OCI-LY3 (cell line): ENCODE measurements around the gene CCDC50.

ENCODE experiments used
- H2AFZ ChIP-seq: fragments of 200-600, 300-600 bp; shearing (Covaris generic); 2 replicates; pipeline ENCODE4 v1.6.0; 2014; ENCODE audit warnings: antibody characterized with exemption, low read depth, low read length
- H3K27ac ChIP-seq: fragments of 200-600, 300-600 bp; sonication (generic); 2 replicates; pipeline ENCODE4 v1.5.1; 2014; ENCODE audit warnings: mild to moderate bottlenecking, low read length, moderate library complexity, mixed read lengths
- H3K27me3 ChIP-seq: fragments of 200-600, 300-600 bp; sonication (generic); 2 replicates; pipeline ENCODE4 v1.6.1; 2014; ENCODE audit warnings: low read depth, low read length, mixed read lengths
- H3K36me3 ChIP-seq: fragments of 200-600, 300-600 bp; sonication (generic); replicated peaks from 2 replicates; pipeline ENCODE3; 2014; ENCODE audit warnings: low read depth, low read length, mixed read lengths
- H3K4me1 ChIP-seq: fragments of 300-600, 200-600 bp; sonication (generic); 2 replicates; pipeline ENCODE4 v1.6.1; 2014; ENCODE audit warnings: low read length, mixed read lengths
- H3K4me2 ChIP-seq: fragments of 200-600, 300-600 bp; sonication (generic); 2 replicates; pipeline ENCODE4 v1.6.1; 2014; ENCODE audit warnings: low read length, mixed read lengths
- H3K4me3 ChIP-seq: fragments of 300-600, 200-600 bp; sonication (generic); 2 replicates; pipeline ENCODE4 v1.5.1; 2014; ENCODE audit warnings: antibody characterized with exemption, mild to moderate bottlenecking, low read length, moderate library complexity
- H3K79me2 ChIP-seq: fragments of 300-600, 200-600 bp; shearing (Covaris generic); 2 replicates; pipeline ENCODE4 v1.6.1; 2014; ENCODE audit warnings: mild to moderate bottlenecking, low read length, mixed read lengths
- H3K9ac ChIP-seq: fragments of 300-600, 200-600 bp; shearing (Covaris generic); 2 replicates; pipeline ENCODE4 v1.6.0; 2014; ENCODE audit warnings: mild to moderate bottlenecking, low read length, moderate library complexity
- H3K9me3 ChIP-seq: fragments of 200-600, 300-600 bp; shearing (Covaris generic); 2 replicates; pipeline ENCODE4 v1.6.1; 2014; ENCODE audit warnings: low read length, mixed read lengths; ENCODE audit not compliant: insufficient read depth
- H4K20me1 ChIP-seq: fragments of 200-600, 300-600 bp; sonication (generic); 2 replicates; pipeline ENCODE4 v1.6.1; 2016; ENCODE audit warnings: low read length, mixed read lengths; ENCODE audit not compliant: insufficient read depth
- EZH2phosphoT487 ChIP-seq: fragments of 200-600 bp; shearing (Covaris generic); IDR thresholded peaks from 2 replicates; pipeline ENCODE4 v1.6.1; 2018; ENCODE audit warnings: antibody characterized with exemption, mixed run types, low read depth
- TF ChIP-seq, protein P1 (sequence below): fragments of 200-600, 300-600 bp; sonication (generic); IDR thresholded peaks from 2 replicates; pipeline ENCODE4 v1.5.1; 2014; ENCODE audit warnings: antibody characterized with exemption, low read length, low read depth

The CCDC50 gene

DNA sequence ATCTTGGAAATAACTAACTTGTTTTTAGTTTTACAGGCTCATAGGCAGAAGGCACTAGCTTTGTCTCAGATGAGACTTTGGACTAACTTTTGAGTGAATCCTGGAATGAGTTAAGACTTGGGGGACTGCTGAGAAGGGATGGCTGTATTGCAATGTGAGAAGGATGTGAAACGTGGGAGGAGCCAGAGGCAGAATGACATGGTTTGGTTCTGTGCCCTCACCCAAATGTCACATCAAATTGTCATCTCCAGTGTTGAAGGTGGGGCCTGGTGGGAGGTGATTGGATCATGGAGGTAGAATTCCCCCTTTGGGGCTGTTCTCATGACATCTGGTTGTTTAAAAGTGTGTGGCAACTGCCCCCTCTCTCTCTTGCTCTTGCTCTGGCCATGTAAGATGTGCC lies 28.8 kb upstream of the CCDC50 start:
- Histone ChIP-seq H2AFZ (no peak overlapping the region), H3K4me1 (peaks cover 73% of the 10 kb centered on the region), H3K36me3 (no peaks in the 10 kb centered on the region), H4K20me1 (no peaks in the 10 kb centered on the region), H3K79me2 (no peaks in the 10 kb centered on the region), H3K9ac (peak overlapping the region; percentile 74), H3K27ac (peak overlapping the region; percentile 98), H3K27me3 (no peaks in the 10 kb centered on the region), H3K4me2 (peak overlapping the region; percentile 79), H3K9me3 (no peaks in the 10 kb centered on the region), H3K4me3 (peak overlapping the region; percentile 56)
- TF ChIP-seq EZH2phosphoT487: no peak
- TF ChIP-seq, protein P1, sequence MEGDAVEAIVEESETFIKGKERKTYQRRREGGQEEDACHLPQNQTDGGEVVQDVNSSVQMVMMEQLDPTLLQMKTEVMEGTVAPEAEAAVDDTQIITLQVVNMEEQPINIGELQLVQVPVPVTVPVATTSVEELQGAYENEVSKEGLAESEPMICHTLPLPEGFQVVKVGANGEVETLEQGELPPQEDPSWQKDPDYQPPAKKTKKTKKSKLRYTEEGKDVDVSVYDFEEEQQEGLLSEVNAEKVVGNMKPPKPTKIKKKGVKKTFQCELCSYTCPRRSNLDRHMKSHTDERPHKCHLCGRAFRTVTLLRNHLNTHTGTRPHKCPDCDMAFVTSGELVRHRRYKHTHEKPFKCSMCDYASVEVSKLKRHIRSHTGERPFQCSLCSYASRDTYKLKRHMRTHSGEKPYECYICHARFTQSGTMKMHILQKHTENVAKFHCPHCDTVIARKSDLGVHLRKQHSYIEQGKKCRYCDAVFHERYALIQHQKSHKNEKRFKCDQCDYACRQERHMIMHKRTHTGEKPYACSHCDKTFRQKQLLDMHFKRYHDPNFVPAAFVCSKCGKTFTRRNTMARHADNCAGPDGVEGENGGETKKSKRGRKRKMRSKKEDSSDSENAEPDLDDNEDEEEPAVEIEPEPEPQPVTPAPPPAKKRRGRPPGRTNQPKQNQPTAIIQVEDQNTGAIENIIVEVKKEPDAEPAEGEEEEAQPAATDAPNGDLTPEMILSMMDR: no peak

DNA sequence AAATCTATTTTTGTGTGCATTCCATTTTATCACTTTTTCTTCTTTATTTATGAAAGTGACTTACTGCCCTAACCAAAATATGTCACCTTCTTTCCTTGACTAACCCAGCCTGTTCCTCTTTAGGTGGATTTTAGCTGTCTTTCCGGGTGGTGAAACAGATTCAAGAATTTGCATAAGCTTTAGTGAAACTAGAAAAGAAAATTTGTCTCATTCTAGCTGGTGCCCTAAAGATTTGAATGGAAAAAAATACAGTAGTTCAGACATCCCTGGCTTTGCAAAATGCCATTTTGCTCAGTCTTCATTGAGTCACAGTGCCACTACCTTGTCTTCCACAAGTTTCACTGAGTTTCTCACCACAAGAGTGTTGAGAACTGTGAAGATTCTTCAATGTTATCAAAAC lies 28.2 kb upstream of the CCDC50 start:
- Histone ChIP-seq H3K9me3 (no peaks in the 10 kb centered on the region), H3K36me3 (no peaks in the 10 kb centered on the region), H2AFZ (no peak overlapping the region), H3K9ac (peak overlapping the region; percentile 74), H3K4me2 (peak overlapping the region; percentile 79), H3K4me1 (peaks cover 69% of the 10 kb centered on the region), H3K79me2 (no peaks in the 10 kb centered on the region), H3K27ac (peak overlapping the region; percentile 98), H4K20me1 (no peaks in the 10 kb centered on the region), H3K27me3 (no peaks in the 10 kb centered on the region), H3K4me3 (peak overlapping the region; percentile 56)
- TF ChIP-seq, protein P1: no peak
- TF ChIP-seq EZH2phosphoT487: no peak

DNA sequence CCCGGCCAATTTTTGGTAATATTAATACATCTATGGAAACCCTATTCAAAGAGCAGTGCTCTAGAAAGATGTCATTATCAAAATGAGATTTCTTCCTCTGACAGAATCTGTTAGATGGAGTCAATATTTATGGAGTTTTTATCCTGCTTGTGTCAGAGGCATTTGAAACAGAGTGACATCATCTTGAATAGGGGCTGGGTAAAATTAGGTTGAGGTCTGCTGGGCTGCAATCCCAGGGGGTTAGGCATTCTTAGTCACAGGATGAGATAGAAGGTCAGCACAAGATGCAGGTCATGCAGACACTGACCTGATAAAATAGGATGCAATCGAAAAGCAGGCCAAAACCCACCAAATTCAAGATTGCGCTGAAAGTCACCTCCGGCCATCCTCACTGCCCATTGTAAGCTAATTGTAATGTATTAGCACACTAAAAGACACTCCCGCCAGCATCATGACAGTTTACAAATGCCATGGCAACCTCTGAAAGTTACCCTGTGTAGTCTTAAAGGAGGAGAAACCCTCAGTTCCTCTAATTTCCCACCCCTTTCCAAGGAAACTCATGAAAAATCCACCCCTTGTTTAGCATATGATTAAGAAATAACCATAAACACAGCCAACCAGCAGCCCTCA lies 27.3 kb upstream of the CCDC50 start:
- Histone ChIP-seq H3K9ac (no peak overlapping the region), H3K27ac (peak overlapping the region; percentile 98), H3K27me3 (no peaks in the 10 kb centered on the region), H3K36me3 (no peaks in the 10 kb centered on the region), H3K9me3 (no peaks in the 10 kb centered on the region), H2AFZ (no peak overlapping the region), H3K4me2 (peak overlapping the region; percentile 6; the same call in 1 of the 2 replicates), H3K4me1 (peaks cover 60% of the 10 kb centered on the region), H3K79me2 (no peaks in the 10 kb centered on the region), H4K20me1 (no peaks in the 10 kb centered on the region), H3K4me3 (no peak overlapping the region)
- TF ChIP-seq, protein P1: no peak
- TF ChIP-seq EZH2phosphoT487: no peak

DNA sequence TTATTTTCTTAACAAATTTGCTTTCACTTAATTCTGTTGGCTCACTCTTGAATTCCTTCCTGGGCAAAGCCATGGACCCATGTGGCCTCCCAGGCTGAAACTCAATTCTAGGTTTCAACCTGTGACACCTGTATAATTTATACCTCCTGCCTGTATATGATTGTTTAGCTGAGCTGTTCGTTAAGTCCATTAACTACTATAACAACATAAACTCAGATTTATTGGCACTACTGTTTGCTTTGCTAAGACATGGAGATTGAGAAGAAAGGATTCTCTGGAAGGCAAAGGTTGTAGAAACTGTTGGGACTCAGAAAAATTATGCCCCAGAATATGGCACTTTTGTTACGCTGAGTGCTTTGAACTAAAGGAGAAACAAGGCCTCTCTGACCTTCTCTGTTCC lies 26.7 kb upstream of the CCDC50 start:
- Histone ChIP-seq H2AFZ (no peak overlapping the region), H3K36me3 (no peaks in the 10 kb centered on the region), H3K27ac (no peak overlapping the region), H4K20me1 (no peaks in the 10 kb centered on the region), H3K4me1 (peaks cover 55% of the 10 kb centered on the region), H3K79me2 (no peaks in the 10 kb centered on the region), H3K4me3 (no peak overlapping the region), H3K9me3 (no peaks in the 10 kb centered on the region), H3K27me3 (no peaks in the 10 kb centered on the region), H3K9ac (no peak overlapping the region), H3K4me2 (no peak overlapping the region)
- TF ChIP-seq, protein P1: no peak
- TF ChIP-seq EZH2phosphoT487: no peak
